Stimulated activated CD4-positive, alpha-beta T cell treated with anti-CD3 and anti-CD28 coated beads, Interleukin-1b, Interleukin-23, amount 100 ng/mL, for 1 hour (primary cell): ENCODE data around the gene KRT17.
A peak's percentile ranks its signal among the peaks of the same experiment; 100 is the strongest.
"Not testable (repeated sequence)": the region's sequence is repeated elsewhere in the genome, so short reads cannot be mapped to it uniquely, and the experiment has no call there.

ENCODE experiments used
- DNase-seq, 2 donors: peaks; one replicate each; pipeline ENCODE4 v3.0.0-alpha.2; 2020; ENCODE audit warnings: low read depth in 2 of 2

KRT17 gene

DNA sequence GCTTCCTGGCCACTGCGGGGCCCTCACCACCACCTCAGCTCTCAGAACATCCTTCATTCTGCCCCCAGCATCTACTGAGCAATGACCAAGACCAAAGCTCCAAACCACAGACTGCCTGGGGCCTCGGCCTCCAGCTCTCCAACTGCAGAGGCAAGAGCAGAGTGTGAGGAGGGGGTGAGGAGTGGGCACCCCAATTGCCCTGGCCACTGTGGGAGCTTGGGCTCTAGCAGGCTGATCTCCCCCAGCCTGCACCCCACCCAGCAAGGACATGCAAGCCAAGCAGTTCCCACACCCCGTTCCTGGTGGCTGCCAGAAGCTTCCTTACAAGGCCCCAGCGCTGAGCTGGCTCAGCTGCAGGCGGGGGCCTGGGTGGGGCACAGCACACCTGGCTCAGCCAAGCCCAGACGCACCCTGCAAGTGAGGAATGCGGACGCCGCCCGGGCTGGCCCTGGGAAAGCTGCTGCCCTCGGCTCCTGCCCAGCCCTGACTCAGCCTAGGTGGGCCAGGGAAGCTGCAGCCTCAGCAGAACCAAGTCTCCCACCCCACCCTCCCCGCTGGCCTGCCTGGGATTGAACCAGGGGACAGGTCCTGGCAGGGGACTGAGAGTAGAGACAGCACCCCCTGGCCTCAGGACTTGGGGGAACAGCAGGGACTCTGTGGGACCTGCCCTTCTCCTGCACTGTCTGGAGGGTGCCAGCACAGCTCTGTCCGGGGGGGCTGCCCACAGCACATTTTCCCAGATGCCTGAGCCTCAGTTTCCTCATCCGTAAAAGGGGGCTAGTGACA, 29.7 kb upstream of the KRT17 start:
- no peak for DNase-seq

GRCh38 chr17:41653421-41653820, 29.0 kb upstream of the KRT17 start:
- DNase-seq = no peak

GRCh38 chr17:41652461-41652970, 28.1 kb upstream of the KRT17 start:
- no peak for DNase-seq

GRCh38 chr17:41651625-41652460, 27.5 kb upstream of the KRT17 start:
- no peak for DNase-seq

GRCh38 chr17:41650794-41651624, 26.6 kb upstream of the KRT17 start:
- no peak for DNase-seq

GRCh38 chr17:41649923-41650519, 25.6 kb upstream of the KRT17 start:
- no peak for DNase-seq

- peak; percentile 64 to 84 for DNase-seq
Observed at GRCh38 chr17:41648411-41649195, 24.2 kb upstream of the KRT17 start.

DNA sequence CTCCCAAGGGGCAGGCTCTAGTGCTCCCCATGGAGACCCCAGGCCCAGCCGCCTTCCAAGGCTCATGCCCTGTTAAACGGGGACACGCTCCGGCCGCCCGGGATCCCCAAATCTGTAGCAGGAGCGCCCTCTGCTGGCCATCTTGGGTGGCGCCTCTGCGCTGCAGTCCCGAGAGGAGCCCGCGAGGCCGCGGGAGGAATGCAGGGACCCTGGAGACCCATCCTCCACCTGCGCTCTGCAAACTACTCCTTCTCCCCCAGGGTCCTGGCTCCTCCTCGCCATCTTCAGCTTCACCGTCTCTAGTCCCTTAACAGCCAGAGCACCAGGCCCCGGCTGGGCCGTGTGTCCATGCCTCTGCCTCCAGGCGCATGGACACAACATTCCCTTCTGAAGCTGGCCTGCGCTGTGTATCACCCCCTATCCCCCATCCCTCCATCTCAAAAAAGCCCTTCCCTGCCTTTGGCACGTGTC, 23.6 kb upstream of the KRT17 start:
- peak; percentile 75 to 93 for DNase-seq

DNA sequence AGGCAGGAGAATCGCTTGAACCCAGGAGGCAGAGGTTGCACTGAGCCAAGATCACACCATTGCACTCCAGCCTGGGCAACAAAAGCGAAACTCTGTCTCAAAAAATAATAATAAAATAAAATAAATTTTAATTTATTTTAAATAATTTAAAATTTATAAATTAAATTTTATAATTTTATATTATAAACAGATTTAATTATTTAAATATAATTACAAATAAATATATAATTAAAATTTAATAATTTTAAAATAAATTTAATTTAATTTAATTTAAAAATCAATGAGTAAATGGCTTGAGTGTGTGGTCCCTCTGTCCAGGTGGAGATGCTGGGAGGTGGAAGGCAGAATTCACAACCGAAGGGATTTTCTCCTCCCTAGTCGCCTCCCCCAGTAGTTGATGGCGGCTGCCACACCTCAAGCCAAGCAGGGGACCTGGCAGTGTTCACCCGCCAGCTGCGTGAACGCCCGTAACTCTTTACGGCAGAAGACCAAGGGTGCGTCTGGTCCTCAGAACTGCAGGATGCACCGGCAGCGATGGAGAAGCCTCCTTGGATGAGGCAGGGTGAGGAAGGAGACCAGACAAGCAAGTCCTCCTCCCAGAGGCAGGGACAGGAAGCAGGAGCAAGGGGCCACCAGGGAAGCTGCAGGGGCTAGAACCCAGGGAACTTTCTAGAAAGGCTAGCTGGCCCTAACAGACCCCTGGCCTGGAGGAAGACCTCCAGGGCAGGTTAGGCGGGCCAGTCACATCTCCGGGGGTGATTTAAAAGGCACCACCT, 22.9 kb upstream of the KRT17 start:
- DNase-seq = no peak

GRCh38 chr17:41642252-41643156, 18.1 kb upstream of the KRT17 start:
- DNase-seq = no peak

GRCh38 chr17:41640596-41640995, 16.2 kb upstream of the KRT17 start:
- not testable (repeated sequence) for DNase-seq

DNA sequence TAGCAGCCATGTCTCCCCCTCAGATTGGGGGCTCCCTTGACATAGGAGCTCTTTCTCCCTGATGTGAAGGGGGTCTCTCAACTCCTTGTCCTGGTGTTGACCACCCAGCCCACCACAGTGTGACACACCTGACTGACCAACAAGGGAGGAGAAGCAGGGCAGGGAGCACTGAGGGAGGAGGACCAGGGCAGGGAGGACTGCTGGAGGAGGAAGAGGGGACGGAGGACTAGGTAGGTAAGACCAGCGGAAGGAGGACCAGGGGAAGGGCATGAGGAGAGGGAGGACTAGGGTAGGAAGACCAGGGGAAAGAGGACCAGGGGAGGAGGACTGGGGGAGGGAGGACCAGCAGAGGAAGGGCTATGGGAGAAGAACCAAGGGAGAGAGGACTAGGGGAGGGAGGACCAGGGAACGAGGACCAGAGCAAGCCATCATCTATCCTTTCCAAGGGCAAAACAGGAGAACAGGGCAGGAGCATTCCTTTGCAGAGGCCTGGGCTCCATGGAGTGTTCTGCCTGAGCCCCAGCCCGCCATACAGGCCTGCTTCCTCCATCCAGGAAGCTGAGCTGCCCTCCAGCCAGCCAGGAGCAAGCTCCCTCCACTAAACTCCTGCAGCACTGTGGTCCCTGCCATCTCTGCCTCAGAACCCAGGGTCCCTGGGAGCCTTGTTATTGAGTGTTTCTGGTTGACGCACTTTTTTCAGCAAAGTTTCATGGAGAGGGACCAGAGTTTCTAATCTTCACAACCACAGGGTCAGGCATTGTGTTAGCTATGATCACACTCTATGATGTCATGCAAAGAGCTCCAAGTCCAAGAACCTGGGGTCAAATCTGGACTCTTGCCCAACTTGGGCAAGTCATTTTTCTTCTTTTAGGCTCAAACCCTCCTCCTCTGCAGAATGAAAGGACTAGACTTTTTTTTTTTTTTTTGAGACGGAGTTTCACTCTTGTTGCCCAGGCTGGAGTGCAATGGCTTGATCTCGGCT, 15.4 kb upstream of the KRT17 start:
- no peak for DNase-seq

DNA sequence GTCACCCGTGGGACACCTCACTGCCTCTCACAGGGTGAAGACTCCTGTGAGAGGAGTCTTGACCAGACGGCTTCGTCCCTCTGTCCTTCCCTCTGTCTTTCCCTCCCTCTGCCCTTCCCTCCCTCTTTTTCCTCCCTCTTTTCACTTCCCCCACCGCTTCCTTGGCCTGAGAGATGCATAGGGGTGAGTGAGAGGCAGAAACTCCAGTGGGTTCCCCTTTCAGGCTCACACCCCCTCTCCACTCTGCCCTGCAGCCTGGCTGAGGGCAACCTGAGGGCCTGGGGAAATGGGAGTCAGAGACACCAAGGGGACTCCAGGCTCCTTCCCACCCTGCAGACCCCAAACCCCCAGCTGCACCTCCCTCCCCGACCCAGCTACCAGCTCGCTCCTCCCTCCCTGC, 14.6 kb upstream of the KRT17 start:
- no peak for DNase-seq

- DNase-seq = no peak
Observed at GRCh38 chr17:41638194-41638593, 13.8 kb upstream of the KRT17 start.

DNA sequence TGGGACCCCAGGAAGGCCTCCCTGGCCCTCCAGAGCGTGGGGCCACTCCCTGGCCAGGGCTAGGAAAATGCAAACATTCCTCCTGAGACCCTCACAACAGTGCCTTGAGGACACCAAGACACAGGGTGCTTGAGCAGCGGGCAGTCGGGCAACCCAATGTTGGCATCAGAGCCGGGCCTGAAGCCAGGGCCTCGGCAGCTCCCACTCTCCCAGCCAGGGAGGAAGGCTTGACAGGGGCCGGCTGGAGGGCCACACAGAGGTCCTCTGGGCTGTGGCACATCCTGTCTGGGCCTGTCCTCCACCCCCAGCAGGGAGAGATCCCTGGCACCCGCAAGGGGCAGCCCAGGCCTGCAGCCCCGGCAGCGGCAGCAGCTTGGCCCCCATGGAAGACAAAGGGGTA, 12.3 kb upstream of the KRT17 start:
- DNase-seq = no peak

- DNase-seq = no peak
Observed at GRCh38 chr17:41635121-41636097, 11.0 kb upstream of the KRT17 start.
